Right lobe of liver (tissue), 4 donors: Measurements from ENCODE around the gene MTHFD2.

Source experiments
- POLR2A ChIP-seq: fragments of 450-650 bp; IDR thresholded peaks from one replicate; pipeline ENCODE4 v1.6.1; 2017; ENCODE audit warnings: antibody characterized with exemption, mild to moderate bottlenecking
- TF ChIP-seq, protein P1 (sequence below), 4 donors: fragments of 200-600 bp in 3 of 4; fragments of 450-650 bp in 1 of 4; IDR thresholded peaks; one replicate each; pipeline versions ENCODE4 v1.5.1 to v1.8.0; 2016 to 2022; ENCODE audit warnings: antibody characterized with exemption in 4 of 4, mild to moderate bottlenecking in 2 of 4
- donor health status: DM: no; HTN: no; CAD: no.
- donor health status: DM: no; HTN: no; CAD: no.
- donor health status: DM: no; HTN: yes; CAD: no.

DNA sequence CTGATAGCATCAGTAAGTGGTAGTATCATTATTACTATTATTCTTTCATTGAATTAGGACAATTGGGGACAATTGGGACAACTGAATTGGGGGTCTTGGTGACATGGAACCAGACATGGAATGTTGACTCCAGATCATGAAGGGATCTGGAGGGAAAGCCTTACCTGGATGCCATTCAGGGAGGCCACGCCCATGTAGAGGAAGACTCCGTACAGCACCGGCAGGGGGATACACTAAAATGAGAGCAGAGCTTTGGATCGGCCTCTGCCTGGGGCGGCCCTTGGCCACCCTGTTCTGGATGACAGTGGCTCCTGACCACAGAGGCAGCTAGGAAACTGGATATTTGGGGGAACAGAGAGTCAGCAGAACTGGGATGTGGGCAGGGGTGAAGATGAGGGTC is 29.2 kb downstream of the MTHFD2 start:
- TF ChIP-seq POLR2A = no peak
- TF ChIP-seq, protein P1, sequence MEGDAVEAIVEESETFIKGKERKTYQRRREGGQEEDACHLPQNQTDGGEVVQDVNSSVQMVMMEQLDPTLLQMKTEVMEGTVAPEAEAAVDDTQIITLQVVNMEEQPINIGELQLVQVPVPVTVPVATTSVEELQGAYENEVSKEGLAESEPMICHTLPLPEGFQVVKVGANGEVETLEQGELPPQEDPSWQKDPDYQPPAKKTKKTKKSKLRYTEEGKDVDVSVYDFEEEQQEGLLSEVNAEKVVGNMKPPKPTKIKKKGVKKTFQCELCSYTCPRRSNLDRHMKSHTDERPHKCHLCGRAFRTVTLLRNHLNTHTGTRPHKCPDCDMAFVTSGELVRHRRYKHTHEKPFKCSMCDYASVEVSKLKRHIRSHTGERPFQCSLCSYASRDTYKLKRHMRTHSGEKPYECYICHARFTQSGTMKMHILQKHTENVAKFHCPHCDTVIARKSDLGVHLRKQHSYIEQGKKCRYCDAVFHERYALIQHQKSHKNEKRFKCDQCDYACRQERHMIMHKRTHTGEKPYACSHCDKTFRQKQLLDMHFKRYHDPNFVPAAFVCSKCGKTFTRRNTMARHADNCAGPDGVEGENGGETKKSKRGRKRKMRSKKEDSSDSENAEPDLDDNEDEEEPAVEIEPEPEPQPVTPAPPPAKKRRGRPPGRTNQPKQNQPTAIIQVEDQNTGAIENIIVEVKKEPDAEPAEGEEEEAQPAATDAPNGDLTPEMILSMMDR (IDR thresholded peaks at IDR 0.05) = no peak
